A549 (cell line): ENCODE data around the gene LAMP5. TPM values are rescaled to one million over a fixed set of nuclear protein-coding genes. Genes with fewer than 3 reads are reported as not detected.
A peak's percentile ranks its signal among the peaks of the same experiment; 100 is the strongest.

ENCODE experiments used
- ATAC-seq, 2 experiments: fragments of 200-7000 bp in 1 of 2; fragments of >200 bp in 1 of 2; cut with Nextera tagmentation in 1 of 2; cut with Tn5 transposase in 1 of 2; 3 replicates each; pipeline versions ENCODE4 v1.8.0 to v1.9.1; 2018 to 2020; ENCODE audit warnings: mild to moderate bottlenecking in 1 of 2, moderate library complexity in 1 of 2
- CTCF ChIA-PET: fragments of 300-600 bp; sonication (Branson Sonifier 250); formaldehyde crosslinking; extraction: SDS; loops from one replicate; lab custom pipeline; 2021; ENCODE audit warnings: antibody characterized with exemption, inconsistent platforms; lab: Yijun Ruan, JAX
- POLR2A ChIA-PET: fragments of 350-600 bp; formaldehyde crosslinking; extraction: SDS; loops from one replicate; lab custom pipeline; 2021; ENCODE audit warnings: antibody characterized with exemption, inconsistent platforms; lab: Yijun Ruan, JAX
- DNase-seq, 2 experiments: peaks; one replicate each; pipeline versions ENCODE4 v3.0.0 to v3.0.0-alpha.2; 2011 to 2016; ENCODE audit warnings: low read depth in 1 of 2, low spot score in 1 of 2
- FAIRE-seq: peaks from 2 replicates; lab custom pipeline; 2011; peaks lifted over from hg19 to GRCh38; lab: Jason Lieb, UNC
- H3K27ac ChIP-seq, 2 experiments: fragments of >200 bp; sonication (Bioruptor Twin); formaldehyde crosslinking; 3 replicates each; pipeline ENCODE4 v1.5.1; 2016 to 2017
- H3K4me1 ChIP-seq: fragments of >200 bp; sonication (Bioruptor Twin); formaldehyde crosslinking; 3 replicates; pipeline ENCODE4 v1.6.1; 2016
- H3K4me2 ChIP-seq: fragments of >200 bp; sonication (Bioruptor Twin); formaldehyde crosslinking; 3 replicates; pipeline ENCODE4 v1.6.1; 2016
- H3K4me3 ChIP-seq: fragments of >200 bp; sonication (Bioruptor Twin); formaldehyde crosslinking; 3 replicates; pipeline ENCODE4 v1.5.1; 2016
- H3K9me3 ChIP-seq: fragments of >200 bp; sonication (Bioruptor Twin); formaldehyde crosslinking; 3 replicates; pipeline ENCODE4 v1.6.1; 2016
- BCL3 ChIP-seq: fragments of >200 bp; sonication (Bioruptor Twin); formaldehyde crosslinking; IDR thresholded peaks from 3 replicates; pipeline ENCODE4 v1.6.1; 2016
- CBX8 ChIP-seq: fragments of 200-600 bp; sonication (generic); IDR thresholded peaks from 2 replicates; pipeline ENCODE4 v1.6.1; 2016
- CHD4 ChIP-seq: fragments of 200-600 bp; sonication (generic); IDR thresholded peaks from 2 replicates; pipeline ENCODE4 v1.6.1; 2016; ENCODE audit warnings: antibody characterized with exemption, mild to moderate bottlenecking, borderline replicate concordance
- CTCF ChIP-seq: fragments of >200 bp; sonication (Bioruptor Twin); formaldehyde crosslinking; IDR thresholded peaks from 3 replicates; pipeline ENCODE4 v1.5.1; 2016
- E2F6 ChIP-seq: IDR thresholded peaks from 2 replicates; pipeline ENCODE4 v1.6.1; 2012; ENCODE audit warnings: low read depth, borderline replicate concordance
- EHF ChIP-seq: fragments of 250-450 bp; sonication (Bioruptor Pico); IDR thresholded peaks from 2 replicates; pipeline ENCODE4 v1.5.0; 2020; ENCODE audit warnings: mild to moderate bottlenecking
- EP300 ChIP-seq, 2 experiments: fragments of >200 bp; sonication (Bioruptor Twin); formaldehyde crosslinking; IDR thresholded peaks; 2 replicates in 1 of 2; 3 replicates in 1 of 2; pipeline ENCODE4 v1.6.1; 2016 to 2017
- ESRRA ChIP-seq: fragments of 150-350 bp; IDR thresholded peaks from 2 replicates; pipeline ENCODE4 v1.6.1; 2014; ENCODE audit warnings: mild to moderate bottlenecking, low read length, borderline replicate concordance
- HES2 ChIP-seq: fragments of >200 bp; sonication (Bioruptor Twin); formaldehyde crosslinking; IDR thresholded peaks from 2 replicates; pipeline ENCODE4 v1.6.1; 2016
- HEYL ChIP-seq: fragments of 250-450 bp; sonication (Bioruptor Pico); IDR thresholded peaks from 2 replicates; pipeline ENCODE4 v1.8.0; 2021; ENCODE audit warnings: mild to moderate bottlenecking, moderate library complexity
- HMGXB4 ChIP-seq: fragments of 250-450 bp; sonication (Bioruptor Pico); IDR thresholded peaks from 2 replicates; pipeline ENCODE4 v1.5.0; 2021; ENCODE audit warnings: mild to moderate bottlenecking, moderate library complexity, borderline replicate concordance
- HOXA7 ChIP-seq: fragments of 250-450 bp; sonication (Bioruptor Pico); IDR thresholded peaks from 2 replicates; pipeline ENCODE4 v1.5.0; 2020; ENCODE audit warnings: mild to moderate bottlenecking, moderate library complexity
- KDM1A ChIP-seq: fragments of 200-600 bp; sonication (generic); IDR thresholded peaks from 2 replicates; pipeline ENCODE4 v1.6.1; 2016; ENCODE audit warnings: low read depth, mild to moderate bottlenecking
- KDM5A ChIP-seq: fragments of 200-600 bp; sonication (generic); IDR thresholded peaks from 2 replicates; pipeline ENCODE4 v1.6.1; 2016; ENCODE audit warnings: antibody characterized with exemption, mild to moderate bottlenecking
- MAFK ChIP-seq: fragments of 450-650 bp; IDR thresholded peaks from 2 replicates; pipeline ENCODE4 v1.6.1; 2014; ENCODE audit not compliant: partially characterized antibody
- MAX ChIP-seq: IDR thresholded peaks from 2 replicates; pipeline ENCODE4 v1.6.1; 2012
- MYC ChIP-seq: IDR thresholded peaks from 2 replicates; pipeline ENCODE4 v1.6.1; 2012; ENCODE audit warnings: mild to moderate bottlenecking, inconsistent platforms, low read length, improper control_type of control experiment, borderline replicate concordance
- NFE2L2 ChIP-seq: fragments of 150-350 bp; conservative IDR thresholded peaks from 2 replicates; pipeline ENCODE4 v1.6.1; 2014; ENCODE audit warnings: low read length
- POLR2A ChIP-seq: IDR thresholded peaks from 2 replicates; pipeline ENCODE4 v1.6.1; 2012; ENCODE audit warnings: mild to moderate bottlenecking, low read length
- POLR2AphosphoS2 ChIP-seq: conservative IDR thresholded peaks from 2 replicates; pipeline ENCODE4 v1.6.1; 2012; ENCODE audit warnings: low read length, improper control_type of control experiment, inconsistent platforms
- RAD21 ChIP-seq, 2 experiments: fragments of >200 bp in 1 of 2; sonication (Bioruptor Twin) in 1 of 2; formaldehyde crosslinking in 1 of 2; IDR thresholded peaks in 1 of 2; conservative IDR thresholded peaks in 1 of 2; 2 replicates in 1 of 2; 3 replicates in 1 of 2; pipeline ENCODE4 v1.6.1; 2012 to 2018; ENCODE audit warnings: inconsistent platforms in 1 of 2
- RFX5 ChIP-seq: fragments of 450-650 bp; IDR thresholded peaks from 2 replicates; pipeline ENCODE4 v1.7.1; 2014; ENCODE audit warnings: antibody characterized with exemption, mild to moderate bottlenecking, moderate library complexity
- SMC3 ChIP-seq: fragments of >200 bp; sonication (Bioruptor Twin); formaldehyde crosslinking; IDR thresholded peaks from 3 replicates; pipeline ENCODE4 v1.6.1; 2018; ENCODE audit warnings: inconsistent platforms
- TFCP2L1 ChIP-seq: fragments of 250-450 bp; sonication (Bioruptor Pico); IDR thresholded peaks from 2 replicates; pipeline ENCODE4 v1.5.0; 2021; ENCODE audit warnings: mild to moderate bottlenecking
- TP53 ChIP-seq: fragments of 250-450 bp; sonication (Bioruptor Pico); IDR thresholded peaks from 2 replicates; pipeline ENCODE4 v1.5.0; 2021; ENCODE audit warnings: mild to moderate bottlenecking, moderate library complexity
- USF2 ChIP-seq: fragments of 450-650 bp; IDR thresholded peaks from 2 replicates; pipeline ENCODE4 v1.6.1; 2014; ENCODE audit warnings: antibody characterized with exemption
- ZC3H11A ChIP-seq: fragments of 450-650 bp; IDR thresholded peaks from 2 replicates; pipeline ENCODE4 v1.6.1; 2014; ENCODE audit warnings: antibody characterized with exemption, mild to moderate bottlenecking
- ZFP36 ChIP-seq: fragments of 450-650 bp; IDR thresholded peaks from 2 replicates; pipeline ENCODE4 v1.6.1; 2014; ENCODE audit warnings: borderline replicate concordance; ENCODE audit not compliant: partially characterized antibody
- WGBS: methylation state at CpG from one replicate; pipeline ENCODE4 v1.1.6; 2017; ENCODE audit errors: missing lambda C conversion rate; 5-methylcytosine and 5-hydroxymethylcytosine counted together
- polyA plus RNA-seq, 4 experiments: library from polyadenylated mRNA; depleted of rRNA in 3 of 4; stranded (reverse); fragments of >200 nt; fragmentation: RNase III in 1 of 4; extraction: RNeasy Plus Mini Kit Qiagen cat#74134 plus additional on column Dnase treatment in 1 of 4; gene quantifications; 2 replicates in 3 of 4; 3 replicates in 1 of 4; pipeline ENCODE4 v1.2.3, GENCODE V29; 2011 to 2017

The LAMP5 gene
- polyA plus RNA-seq, 2 of the 4 experiments (the other 2 are of a cell fraction), result 0.04 to 0.12 TPM

- CTCF ChIA-PET, result interaction anchor here (1.3 to 2.0 kb wide), 2 partner anchors 68 kb away, joined by 5 to 8 read pairs; no protein-coding TSS in a partner anchor
- Histone ChIP-seq H3K4me3 (no peak overlapping the region), H3K9me3 (no peaks in the 10 kb centered on the region), H3K4me1 (no peaks in the 10 kb centered on the region), H3K27ac (no peak overlapping the region), H3K4me2 (no peak overlapping the region)
- 57% methylated on average over 4 of the region's 4 CpGs for WGBS
- ATAC-seq, result no peak
- POLR2A ChIA-PET, result no interaction called here
- FAIRE-seq, result peak; percentile 84
- TF ChIP-seq E2F6 (no peak), MAX (no peak), EHF (CRISPR knock-in tag) (no peak), CBX8 (no peak), ZC3H11A (no peak), ZFP36 (no peak), ESRRA (no peak)
- DNase-seq, result no peak
Observed at GRCh38 chr20:9476174-9476573, 38.2 kb upstream of the LAMP5 start.

GRCh38 chr20:9476637-9477036, 37.8 kb upstream of the LAMP5 start:
- ChIA-PET CTCF (interaction anchor here (0.9 to 2.0 kb wide), 3 partner anchors 20 to 133 kb away, joined by 3 to 8 read pairs (median 4); no protein-coding TSS in a partner anchor), POLR2A (no interaction called here)
- Histone ChIP-seq H3K9me3 (no peaks in the 10 kb centered on the region), H3K4me2 (no peak overlapping the region), H3K4me3 (no peak overlapping the region), H3K27ac (no peak overlapping the region), H3K4me1 (no peaks in the 10 kb centered on the region)
- DNase-seq (no peak), FAIRE-seq (no peak), ATAC-seq (no peak)
- no peak for TF ChIP-seq POLR2A
- TF ChIP-seq MYC, result no peak
- TF ChIP-seq CHD4, result no peak
- no peak for TF ChIP-seq ZC3H11A
- TF ChIP-seq RFX5, result no peak
- TF ChIP-seq USF2, result no peak
- no peak for TF ChIP-seq HES2
- TF ChIP-seq BCL3, result no peak
- no peak for TF ChIP-seq KDM1A
- no peak for TF ChIP-seq KDM5A
- no peak for TF ChIP-seq TFCP2L1 (CRISPR knock-in tag)
- TF ChIP-seq CTCF, result no peak
- no peak for TF ChIP-seq SMC3
- TF ChIP-seq TP53, result no peak
- WGBS, result 88% methylated on average over 7 of the region's 7 CpGs

GRCh38 chr20:9478771-9479170, 35.6 kb upstream of the LAMP5 start:
- CTCF ChIA-PET, result no interaction called here
- FAIRE-seq, result no peak
- 92% methylated on average over 4 of the region's 4 CpGs for WGBS

More at GRCh38 chr20:9478771-9479170, 35.6 kb upstream of the LAMP5 start:
- Histone ChIP-seq H3K4me2 (no peak overlapping the region), H3K27ac (no peak overlapping the region), H3K4me3 (no peak overlapping the region), H3K4me1 (no peaks in the 10 kb centered on the region), H3K9me3 (no peaks in the 10 kb centered on the region)
- POLR2A ChIA-PET, result no interaction called here
- DNase-seq (no peak), ATAC-seq (no peak)
- TF ChIP-seq ZFP36 (no peak), HEYL (CRISPR knock-in tag) (no peak), MAX (no peak), MAFK (no peak), POLR2AphosphoS2 (no peak), HOXA7 (CRISPR knock-in tag) (no peak), NFE2L2 (no peak), RAD21 (conservative IDR thresholded peaks at IDR 0.05 in 1 of 2, IDR thresholded peaks at IDR 0.05 in 1 of 2) (no peak), EP300 (IDR thresholded peaks at IDR 0.05) (no peak), KDM5A (no peak), BCL3 (no peak), HMGXB4 (CRISPR knock-in tag) (no peak)
